ENCODE results near the gene RNF213.

- TF ChIP-seq CUX1 (IDR thresholded peaks at IDR 0.05; ENCODE audit: insufficient replicate concordance, low read depth, low read length) = no peak
- TF ChIP-seq NRF1 (conservative IDR thresholded peaks at IDR 0.05; ENCODE audit: low read depth, low read length) = no peak
- no peak for TF ChIP-seq SUZ12 (IDR thresholded peaks at IDR 0.05; ENCODE audit: unreplicated experiment)
- no peak for TF ChIP-seq SREBF2 (IDR thresholded peaks at IDR 0.05; ENCODE audit: low read length)
- TF ChIP-seq CTCF (IDR thresholded peaks at IDR 0.05 in 2 of 3, conservative IDR thresholded peaks at IDR 0.05 in 1 of 3; ENCODE audit: control insufficient read depth in 2 of 3, extremely low read depth in 1 of 3, insufficient read depth in 1 of 3, low read depth in 3 of 3, low read length in 3 of 3) = no peak
- no peak for TF ChIP-seq RELA (IDR thresholded peaks at IDR 0.05; ENCODE audit: borderline replicate concordance, partially characterized antibody)
- no peak for TF ChIP-seq PBX3 (IDR thresholded peaks at IDR 0.05; ENCODE audit: insufficient replicate concordance, low read depth, low read length)
- no peak for TF ChIP-seq CBX5 (IDR thresholded peaks at IDR 0.05; ENCODE audit: low read depth)
These were observed 91.7 kb downstream of the RNF213 start for GRCh38 chr17:80352216-80352895.

Measured in GM12878 (cell line).